B cell (primary cell): ENCODE data around the gene KIF3A. TPM values are rescaled to one million over a fixed set of nuclear protein-coding genes. Genes with fewer than 3 reads are reported as not detected.

Experiments used
- ATAC-seq: fragments of 200-7000 bp; cut with Tn5 transposase; one replicate; pipeline ENCODE4 v1.10.0; 2021; ENCODE audit warnings: low read depth, mild to moderate bottlenecking, moderate number of reproducible peaks, moderate library complexity
- CTCF ChIA-PET: fragments of 350-600 bp; sonication (Branson Sonifier 250); formaldehyde crosslinking; loops from one replicate; lab custom pipeline; 2021; ENCODE audit warnings: antibody characterized with exemption, inconsistent platforms; lab: Charles Lee
- POLR2A ChIA-PET: fragments of 350-600 bp; sonication (Branson Sonifier 250); formaldehyde crosslinking; loops from one replicate; lab custom pipeline; 2021; ENCODE audit warnings: antibody characterized with exemption; lab: Charles Lee
- DNase-seq: peaks from one replicate; pipeline ENCODE4 v3.0.0; 2013
- H2AFZ ChIP-seq: 2 replicates; pipeline ENCODE4 v1.6.1; 2012; ENCODE audit warnings: mild to moderate bottlenecking, low read depth, low read length; ENCODE audit not compliant: insufficient read depth, poor library complexity, severe bottlenecking
- H3K27ac ChIP-seq, 2 donors: 1 replicate in 1 of 2; 2 replicates in 1 of 2; pipeline ENCODE4 v1.5.1; 2012 to 2013; ENCODE audit warnings: low read length in 2 of 2, mild to moderate bottlenecking in 2 of 2, moderate library complexity in 1 of 2
- H3K27me3 ChIP-seq, 4 experiments: fragments of 200-600 bp in 1 of 4; sonication (generic) in 1 of 4; replicated peaks in 1 of 4; 1 replicate in 2 of 4; 2 replicates in 2 of 4; pipeline versions ENCODE4 v1.6.1 to v1.7.0; 2013 to 2016; ENCODE audit warnings: low read length in 3 of 4, mild to moderate bottlenecking in 2 of 4, mixed read lengths in 1 of 4, moderate library complexity in 1 of 4; ENCODE audit not compliant: insufficient read depth in 4 of 4, control insufficient read depth in 3 of 4; ENCODE audit errors: control extremely low read depth in 1 of 4
- H3K36me3 ChIP-seq, 2 experiments: replicated peaks in 1 of 2; 1 replicate in 1 of 2; 2 replicates in 1 of 2; pipeline versions ENCODE4 v1.6.1 to v1.7.1; 2013; ENCODE audit warnings: low read length in 1 of 2; ENCODE audit not compliant: insufficient read depth in 2 of 2, control insufficient read depth in 1 of 2; ENCODE audit errors: control extremely low read depth in 1 of 2, extremely low read depth in 1 of 2
- H3K4me1 ChIP-seq, 2 donors: fragments of 200-600 bp in 1 of 2; sonication (generic) in 1 of 2; 1 replicate in 1 of 2; 2 replicates in 1 of 2; pipeline versions ENCODE4 v1.5.1 to v1.6.1; 2013 to 2017; ENCODE audit warnings: low read length in 2 of 2; ENCODE audit not compliant: control insufficient read depth in 2 of 2, insufficient read depth in 2 of 2
- H3K4me2 ChIP-seq: replicated peaks from 2 replicates; pipeline ENCODE3; 2012; ENCODE audit warnings: mild to moderate bottlenecking, low read depth, low read length; ENCODE audit not compliant: poor library complexity, severe bottlenecking
- H3K4me3 ChIP-seq, 5 experiments: fragments of 200-600 bp in 1 of 5; sonication (generic) in 1 of 5; 1 replicate in 3 of 5; 2 replicates in 2 of 5; pipeline versions ENCODE4 v1.5.1 to v1.7.0; 2011 to 2016; ENCODE audit warnings: low read length in 4 of 5, mild to moderate bottlenecking in 4 of 5, low read depth in 2 of 5, control low read depth in 1 of 5, moderate library complexity in 1 of 5; ENCODE audit not compliant: insufficient read depth in 1 of 5; ENCODE audit errors: control extremely low read depth in 1 of 5, extremely low read depth in 1 of 5
- H3K79me2 ChIP-seq: fragments of 200-600 bp; sonication (generic); one replicate; pipeline ENCODE4 v1.6.0; 2016; ENCODE audit warnings: low read length; ENCODE audit not compliant: control insufficient read depth, insufficient read depth
- H3K9ac ChIP-seq: fragments of 200-600 bp; sonication (generic); 2 replicates; pipeline ENCODE4 v1.6.1; 2017; ENCODE audit warnings: mild to moderate bottlenecking, low read length, moderate library complexity
- H3K9me3 ChIP-seq, 3 donors: one replicate each; pipeline versions ENCODE4 v1.6.1 to v1.7.1; 2013; ENCODE audit warnings: low read length in 2 of 3; ENCODE audit not compliant: control insufficient read depth in 2 of 3, insufficient read depth in 1 of 3; ENCODE audit errors: control extremely low read depth in 1 of 3
- H4K20me1 ChIP-seq: 2 replicates; pipeline ENCODE4 v1.6.0; 2012; ENCODE audit warnings: mild to moderate bottlenecking, low read length; ENCODE audit not compliant: insufficient read depth, control insufficient read depth, poor library complexity, severe bottlenecking
- H3K27ac Mint-ChIP-seq: one replicate; pipeline ENCODE4 v1.8.0; 2021; ENCODE audit warnings: mixed read lengths
- H3K27me3 Mint-ChIP-seq: one replicate; pipeline ENCODE4 v1.8.0; 2021; ENCODE audit warnings: mixed read lengths
- H3K4me1 Mint-ChIP-seq: one replicate; pipeline ENCODE4 v1.8.0; 2021; ENCODE audit warnings: mixed read lengths
- H3K4me3 Mint-ChIP-seq: one replicate; pipeline ENCODE4 v1.8.0; 2021; ENCODE audit warnings: mixed read lengths
- H3K9me3 Mint-ChIP-seq: one replicate; pipeline ENCODE4 v1.8.0; 2022; ENCODE audit warnings: mixed read lengths; ENCODE audit not compliant: insufficient read depth
- CTCF ChIP-seq: fragments of 200-600 bp; IDR thresholded peaks from one replicate; pipeline ENCODE4 v1.8.0; 2022; ENCODE audit warnings: antibody characterized with exemption, mild to moderate bottlenecking
- EZH2 ChIP-seq: IDR thresholded peaks from 2 replicates; pipeline ENCODE4 v1.6.1; 2012; ENCODE audit warnings: borderline replicate concordance, low read depth, mild to moderate bottlenecking, moderate library complexity, low read length; ENCODE audit not compliant: insufficient read depth, poor library complexity, severe bottlenecking
- WGBS: methylation state at CpG from one replicate; pipeline ENCODE4 v1.1.5; 2013; ENCODE audit warnings: missing lambda C conversion rate; ENCODE audit not compliant: insufficient coverage; 5-methylcytosine and 5-hydroxymethylcytosine counted together
- intact Hi-C: fragments of 100-400 bp; cut with micrococcal nuclease; formaldehyde crosslinking; loops from one replicate; pipeline ENCODE4 v1.10.0; 2022
- polyA plus RNA-seq: library from polyadenylated mRNA; depleted of rRNA; stranded (reverse); fragments of >200 nt; gene quantifications from 2 replicates; pipeline ENCODE4 v1.2.3, GENCODE V29; 2012
- total RNA-seq, 2 donors: library from RNA; stranded (reverse); fragments of 120-200 nt in 1 of 2; gene quantifications; 1 replicate in 1 of 2; 2 replicates in 1 of 2; pipeline versions ENCODE4 v1.2.3 to v1.2.4, GENCODE V29; 2013 to 2022

Gene KIF3A
- total and polyA plus RNA-seq, 2 donors (not counting 1 experiment from before 2014, with no cell fraction given): 1.3 to 16.0 TPM

GRCh38 chr5:132765311-132766019, 28.1 kb upstream of the KIF3A start:
- H3K9me3 ChIP-seq: no peaks in the 10 kb centered on the region
- DNase-seq (no peak), ATAC-seq (no peak)
- H3K9me3 Mint-ChIP-seq: no peaks in the 10 kb centered on the region
- no peak overlapping the region for H2AFZ ChIP-seq
- H3K4me3 ChIP-seq: no peak overlapping the region
- no peak overlapping the region for H3K27ac Mint-ChIP-seq
- H3K4me3 Mint-ChIP-seq: no peak overlapping the region
- H3K9ac ChIP-seq: no peak overlapping the region
- no peaks in the 10 kb centered on the region for H3K27me3 ChIP-seq
- no peak overlapping the region for H3K4me2 ChIP-seq
- H3K27ac ChIP-seq: no peak overlapping the region
- H3K36me3 ChIP-seq: no peaks in the 10 kb centered on the region
- CTCF ChIA-PET: no interaction called here
- H3K27me3 Mint-ChIP-seq: no peaks in the 10 kb centered on the region
- POLR2A ChIA-PET: interaction anchor here (0.6 kb wide), 1 partner anchor 11 kb away, joined by 7 read pairs; no protein-coding TSS in a partner anchor
- no peaks in the 10 kb centered on the region for H3K79me2 ChIP-seq
- no peaks in the 10 kb centered on the region for H4K20me1 ChIP-seq
- 94% methylated on average over 12 of the region's 12 CpGs for WGBS
- TF ChIP-seq CTCF: no peak
- no peak for TF ChIP-seq EZH2
- H3K4me1 ChIP-seq: no peaks in the 10 kb centered on the region
- no peaks in the 10 kb centered on the region for H3K4me1 Mint-ChIP-seq
- intact Hi-C loops: no loop called here

- TF ChIP-seq CTCF: no peak
- TF ChIP-seq EZH2: no peak
- H3K27ac Mint-ChIP-seq: no peak overlapping the region
- DNase-seq: no peak
- Histone ChIP-seq H3K4me2 (no peak overlapping the region), H3K4me1 (no peaks in the 10 kb centered on the region), H3K9ac (no peak overlapping the region), H3K9me3 (no peaks in the 10 kb centered on the region), H3K27me3 (no peaks in the 10 kb centered on the region), H4K20me1 (no peaks in the 10 kb centered on the region), H3K27ac (no peak overlapping the region), H3K36me3 (no peaks in the 10 kb centered on the region), H3K79me2 (no peaks in the 10 kb centered on the region), H2AFZ (no peak overlapping the region), H3K4me3 (no peak overlapping the region)
- H3K27me3 Mint-ChIP-seq: no peaks in the 10 kb centered on the region
- 99% methylated on average over 5 of the region's 7 CpGs for WGBS
- no peak overlapping the region for H3K4me3 Mint-ChIP-seq
- ChIA-PET CTCF (no interaction called here), POLR2A (no interaction called here)
- ATAC-seq: no peak
- intact Hi-C loops: no loop called here
- no peaks in the 10 kb centered on the region for H3K4me1 Mint-ChIP-seq
- H3K9me3 Mint-ChIP-seq: no peaks in the 10 kb centered on the region
Observed at GRCh38 chr5:132764671-132765238, 27.4 kb upstream of the KIF3A start.
